Subcutaneous abdominal adipose tissue (tissue), 5 donors: ENCODE results near the gene C11orf91.

Experiments used
- H3K27ac ChIP-seq: one replicate; pipeline ENCODE4 v1.7.0; 2013; ENCODE audit warnings: low read depth, mild to moderate bottlenecking, inconsistent platforms, low read length, moderate library complexity
- H3K27me3 ChIP-seq, 5 donors: one replicate each; pipeline ENCODE4 v1.7.0; 2013; ENCODE audit warnings: low read length in 5 of 5, inconsistent platforms in 1 of 5; ENCODE audit not compliant: control insufficient read depth in 5 of 5, insufficient read depth in 4 of 5
- H3K36me3 ChIP-seq, 5 donors: one replicate each; pipeline ENCODE4 v1.7.0; 2013; ENCODE audit warnings: low read length in 5 of 5; ENCODE audit not compliant: control insufficient read depth in 5 of 5, insufficient read depth in 5 of 5
- H3K4me1 ChIP-seq, 5 donors: one replicate each; pipeline ENCODE4 v1.7.0; 2013; ENCODE audit warnings: low read length in 5 of 5, mild to moderate bottlenecking in 3 of 5, moderate library complexity in 1 of 5; ENCODE audit not compliant: control insufficient read depth in 5 of 5, insufficient read depth in 5 of 5
- H3K4me3 ChIP-seq, 5 donors: one replicate each; pipeline ENCODE4 v1.7.0; 2013; ENCODE audit warnings: low read length in 5 of 5, low read depth in 1 of 5
- H3K9ac ChIP-seq, 5 donors: one replicate each; pipeline ENCODE4 v1.7.0; 2013; ENCODE audit warnings: low read length in 5 of 5, mild to moderate bottlenecking in 4 of 5, moderate library complexity in 3 of 5
- H3K9me3 ChIP-seq, 5 donors: one replicate each; pipeline ENCODE4 v1.7.0; 2013; ENCODE audit warnings: low read length in 5 of 5; ENCODE audit not compliant: control insufficient read depth in 5 of 5
- donor health status: healthy.
- donor health status: healthy.
- donor health status: healthy.
- donor health status: healthy.
- donor health status: healthy.

The C11orf91 gene

DNA sequence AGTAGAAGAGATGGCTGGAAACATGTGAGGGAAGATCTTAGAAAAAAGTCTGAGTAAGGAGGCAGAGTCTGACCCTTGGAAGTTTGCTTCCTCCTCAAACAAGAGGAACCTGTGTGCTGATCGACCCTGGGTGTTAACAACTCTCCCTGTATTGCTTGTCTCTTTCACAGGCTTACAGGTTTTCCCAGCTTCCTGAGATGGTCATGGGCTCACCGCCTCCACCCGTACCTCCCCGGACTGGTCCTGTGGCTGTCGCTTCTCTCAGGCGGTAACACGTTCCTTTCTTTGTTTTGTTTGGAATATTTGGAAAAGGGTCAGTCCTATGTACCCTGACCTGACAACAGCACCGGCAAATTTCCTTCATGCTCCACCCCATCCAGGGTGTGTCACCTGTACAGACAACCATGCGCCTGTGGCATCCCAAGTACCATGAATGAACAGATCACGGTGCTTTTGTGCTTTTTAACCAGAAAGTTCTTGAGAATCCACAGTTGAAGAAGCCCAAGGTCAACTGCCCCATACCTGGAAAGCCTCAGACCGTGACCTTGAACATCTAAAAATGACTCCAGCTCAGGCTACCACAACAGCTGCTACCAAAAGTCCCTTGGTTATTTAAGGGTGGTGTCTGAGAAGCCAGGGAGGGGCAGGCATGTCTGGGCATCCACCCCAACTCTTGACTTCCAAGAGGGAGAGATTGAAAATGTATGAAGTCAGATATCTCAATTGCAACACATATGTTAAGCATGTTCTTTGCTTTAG is 44.6 kb downstream of the C11orf91 start:
- Histone ChIP-seq H3K9me3 (no peaks in the 10 kb centered on the region), H3K27me3 (no peaks in the 10 kb centered on the region), H3K9ac (no peak overlapping the region), H3K36me3 (no peaks in the 10 kb centered on the region), H3K4me1 (peaks cover 2 to 14% (median 11%) of the 10 kb centered on the region in 5 donors), H3K4me3 (no peak overlapping the region), H3K27ac (no peak overlapping the region)

DNA sequence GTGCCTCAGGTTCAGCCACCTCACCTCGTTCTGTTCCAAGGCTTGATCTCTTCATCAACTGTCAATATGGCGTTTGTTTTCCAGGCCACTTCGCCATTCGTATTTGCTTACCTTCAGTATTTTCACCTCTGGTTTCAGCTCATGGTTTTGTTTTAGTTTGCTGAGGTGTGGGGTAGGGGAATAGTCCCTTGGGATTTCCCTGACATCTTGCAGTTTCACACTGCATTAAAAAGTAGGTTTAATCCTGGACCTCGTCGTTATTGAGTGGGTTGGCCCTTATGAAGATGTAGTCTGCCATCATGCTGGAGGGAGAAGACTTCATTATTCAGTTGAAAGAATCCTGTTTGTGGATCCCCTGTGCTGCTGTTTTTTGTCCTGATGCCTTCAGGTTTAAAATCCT is 46.0 kb downstream of the C11orf91 start:
- Histone ChIP-seq H3K9me3 (no peaks in the 10 kb centered on the region), H3K4me1 (peaks cover 2 to 14% (median 11%) of the 10 kb centered on the region in 5 donors), H3K27ac (no peak overlapping the region), H3K27me3 (no peaks in the 10 kb centered on the region), H3K36me3 (no peaks in the 10 kb centered on the region), H3K4me3 (no peak overlapping the region), H3K9ac (no peak overlapping the region)

DNA sequence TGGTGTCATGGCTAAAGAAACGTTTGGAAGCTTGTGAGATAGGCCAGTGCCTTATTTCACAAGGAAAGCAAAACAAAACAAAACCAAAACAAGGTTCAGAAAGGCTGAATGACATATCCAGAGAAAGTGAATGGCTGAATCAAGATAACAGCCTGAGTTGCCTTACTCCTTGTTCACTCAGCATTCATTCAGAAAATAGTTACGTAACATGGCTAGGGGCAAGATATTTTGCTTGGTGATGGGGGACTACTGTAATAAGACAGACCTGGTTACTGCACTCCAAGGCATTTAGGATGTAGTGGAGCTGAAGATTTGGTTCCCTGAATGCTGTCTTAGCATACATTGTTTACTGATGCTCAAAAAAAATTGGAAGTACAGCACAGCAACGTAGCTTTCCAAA is 47.7 kb downstream of the C11orf91 start:
- no peak overlapping the region for H3K27ac ChIP-seq
- H3K9ac ChIP-seq: no peak overlapping the region
- H3K4me3 ChIP-seq: no peak overlapping the region
- peaks cover 2 to 24% (median 16%) of the 10 kb centered on the region in 5 donors for H3K4me1 ChIP-seq
- H3K9me3 ChIP-seq: no peaks in the 10 kb centered on the region
- no peaks in the 10 kb centered on the region for H3K36me3 ChIP-seq
- H3K27me3 ChIP-seq: no peaks in the 10 kb centered on the region

DNA sequence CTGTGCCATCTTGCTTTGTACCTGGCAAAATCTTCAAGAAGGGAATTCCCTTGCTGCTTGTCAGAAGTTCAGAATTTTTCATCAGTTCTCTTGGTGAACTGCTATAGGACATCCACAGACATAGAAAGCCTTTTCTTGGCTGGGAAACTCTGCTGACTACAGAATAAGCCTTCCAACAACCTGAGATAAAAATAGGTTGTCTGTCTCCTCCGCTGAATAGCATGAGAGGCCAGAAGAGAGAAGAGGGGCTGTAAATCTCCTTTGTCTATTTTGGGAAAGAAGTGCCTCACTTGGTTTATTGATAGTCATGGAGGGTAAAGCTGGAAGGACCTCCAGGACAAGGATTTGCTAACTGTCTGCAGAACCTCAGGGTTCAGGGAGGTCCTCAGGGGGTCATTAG is 48.2 kb downstream of the C11orf91 start:
- Histone ChIP-seq H3K36me3 (no peaks in the 10 kb centered on the region), H3K27ac (no peak overlapping the region), H3K9me3 (no peaks in the 10 kb centered on the region), H3K4me3 (no peak overlapping the region), H3K4me1 (peaks cover 2 to 24% (median 16%) of the 10 kb centered on the region in 5 donors), H3K27me3 (no peaks in the 10 kb centered on the region), H3K9ac (no peak overlapping the region)

DNA sequence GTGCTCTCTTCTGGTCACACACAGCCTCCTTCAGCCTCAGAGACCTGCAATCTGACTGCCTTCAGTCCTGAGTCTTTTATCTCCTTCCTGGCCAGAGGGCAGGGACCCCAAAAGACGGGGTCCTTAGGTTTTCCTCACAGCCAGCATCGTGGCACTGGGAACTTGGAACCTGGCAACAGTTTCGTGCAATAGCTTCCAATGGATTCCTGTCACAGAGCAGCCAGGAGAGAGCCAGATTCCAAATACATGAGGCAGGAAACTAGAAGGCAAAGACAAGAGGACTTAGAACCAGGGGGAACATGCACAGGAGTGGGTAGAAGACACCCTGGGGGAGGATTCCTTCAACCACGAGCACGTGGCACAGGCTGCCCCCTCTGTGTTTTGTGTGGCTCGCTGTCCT is 48.6 kb downstream of the C11orf91 start:
- Histone ChIP-seq H3K9me3 (no peaks in the 10 kb centered on the region), H3K4me3 (no peak overlapping the region), H3K36me3 (no peaks in the 10 kb centered on the region), H3K4me1 (peaks cover 2 to 26% (median 18%) of the 10 kb centered on the region in 5 donors), H3K9ac (no peak overlapping the region), H3K27me3 (no peaks in the 10 kb centered on the region), H3K27ac (no peak overlapping the region)

DNA sequence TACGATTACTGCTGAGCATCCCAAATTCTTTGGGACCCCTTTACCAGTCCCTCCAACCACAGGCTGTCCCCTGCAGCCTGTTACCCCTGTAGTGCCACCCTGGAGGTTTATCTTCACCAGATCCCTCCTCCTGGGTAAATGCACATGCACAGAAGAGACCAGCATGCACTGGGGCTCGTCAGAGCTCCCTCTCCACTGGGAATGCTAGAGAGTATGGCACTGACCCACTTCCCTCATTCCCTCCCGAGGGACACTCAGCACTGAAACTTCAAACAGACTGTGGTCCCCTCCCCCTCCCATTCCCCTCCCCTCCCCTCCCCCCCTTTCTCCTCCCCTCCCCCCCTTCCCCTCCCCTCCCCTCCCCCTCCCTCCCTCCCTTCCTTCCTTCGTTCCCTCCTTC is 49.1 kb downstream of the C11orf91 start:
- Histone ChIP-seq H3K4me3 (no peak overlapping the region), H3K27ac (no peak overlapping the region), H3K27me3 (no peaks in the 10 kb centered on the region), H3K36me3 (no peaks in the 10 kb centered on the region), H3K4me1 (peaks cover 2 to 30% (median 22%) of the 10 kb centered on the region in 5 donors), H3K9me3 (no peaks in the 10 kb centered on the region), H3K9ac (no peak overlapping the region)

DNA sequence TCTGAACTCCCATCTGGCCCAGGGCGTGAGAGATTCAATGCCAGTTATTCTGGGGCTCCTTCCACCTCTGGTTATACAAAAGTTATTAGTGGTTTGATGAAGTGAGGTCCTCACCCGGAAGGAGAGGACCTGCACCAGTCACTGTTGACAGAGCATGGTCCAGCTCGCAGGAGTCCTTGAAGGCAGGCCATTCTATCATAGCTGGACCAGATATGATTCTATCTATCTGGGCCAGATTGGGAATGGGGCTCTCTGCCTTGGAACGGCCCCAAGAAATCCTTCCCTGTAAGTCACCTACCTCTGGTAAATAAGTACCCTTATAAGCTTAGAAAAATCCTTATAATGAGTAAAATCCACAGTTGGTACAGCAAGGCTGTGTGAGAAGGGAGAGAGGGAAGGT is 50.7 kb downstream of the C11orf91 start:
- no peak overlapping the region for H3K4me3 ChIP-seq
- no peaks in the 10 kb centered on the region for H3K36me3 ChIP-seq
- peaks cover 2 to 40% (median 33%) of the 10 kb centered on the region in 5 donors for H3K4me1 ChIP-seq
- no peaks in the 10 kb centered on the region for H3K9me3 ChIP-seq
- H3K27ac ChIP-seq: no peak overlapping the region
- no peak overlapping the region for H3K9ac ChIP-seq
- no peaks in the 10 kb centered on the region for H3K27me3 ChIP-seq
